Progenitor cell of endocrine pancreas (in vitro differentiated cells): ENCODE measurements around the gene LCA5L. TPM values are rescaled to one million over a fixed set of nuclear protein-coding genes. Genes with fewer than 3 reads are reported as not detected.
"Not testable (repeated sequence)": the region's sequence is repeated elsewhere in the genome, so short reads cannot be mapped to it uniquely, and the experiment has no call there.

Source experiments
- DNase-seq: peaks from one replicate; pipeline ENCODE4 v3.0.0; 2021; ENCODE audit warnings: low spot score; ENCODE audit not compliant: unreplicated experiment
- H3K27ac Mint-ChIP-seq: 2 replicates; pipeline ENCODE4 v1.8.0; 2021; ENCODE audit warnings: mild to moderate bottlenecking, moderate library complexity, mixed read lengths
- H3K27me3 Mint-ChIP-seq: 2 replicates; pipeline ENCODE4 v1.8.0; 2021; ENCODE audit warnings: mixed read lengths
- H3K36me3 Mint-ChIP-seq: 2 replicates; pipeline ENCODE4 v1.8.0; 2022; ENCODE audit warnings: mixed read lengths; ENCODE audit not compliant: insufficient read depth
- H3K4me1 Mint-ChIP-seq: 2 replicates; pipeline ENCODE4 v1.8.0; 2021; ENCODE audit warnings: low read depth, mixed read lengths
- H3K4me3 Mint-ChIP-seq: 2 replicates; pipeline ENCODE4 v1.8.0; 2021; ENCODE audit warnings: low read depth, mild to moderate bottlenecking, moderate library complexity, mixed read lengths
- H3K9me3 Mint-ChIP-seq: 2 replicates; pipeline ENCODE4 v1.8.0; 2021; ENCODE audit warnings: low read depth, mixed read lengths
- CTCF ChIP-seq: fragments of 200-600 bp; sonication (generic); IDR thresholded peaks from one replicate; pipeline ENCODE4 v1.5.0; 2021; ENCODE audit warnings: antibody characterized with exemption, mild to moderate bottlenecking; ENCODE audit not compliant: unreplicated experiment
- total RNA-seq: library from RNA; stranded (reverse); gene quantifications from 2 replicates; pipeline ENCODE4 v1.2.1, GENCODE V29; 2021

The LCA5L gene
- total RNA-seq, 1 donor from 2014 or later, result 1.3 TPM

DNA sequence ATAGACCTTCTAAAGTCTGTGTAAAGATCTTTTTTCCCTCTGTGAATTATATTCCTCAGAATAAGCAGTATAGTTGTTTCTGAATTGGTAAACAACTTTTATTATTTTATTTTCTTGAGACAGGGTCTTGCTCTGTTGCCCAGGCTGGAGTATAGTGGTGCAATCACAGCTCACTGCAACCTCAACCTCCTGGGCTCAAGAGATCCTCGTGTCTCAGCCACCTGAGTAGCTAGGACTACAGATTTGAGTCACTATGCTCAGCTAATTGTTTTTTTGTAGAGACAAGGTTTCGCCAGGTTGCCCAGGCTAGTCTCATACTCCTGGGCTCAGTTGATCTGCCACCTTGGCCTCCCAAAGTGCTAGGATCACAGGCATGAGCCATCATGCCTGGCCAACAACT lies 70.1 kb downstream of the LCA5L start:
- Mint-ChIP-seq H3K4me3 (no peak overlapping the region), H3K4me1 (no peaks in the 10 kb centered on the region), H3K36me3 (no peaks in the 10 kb centered on the region), H3K27me3 (peaks cover 7% of the 10 kb centered on the region), H3K9me3 (no peaks in the 10 kb centered on the region), H3K27ac (no peak overlapping the region)
- DNase-seq, result no peak
- TF ChIP-seq CTCF, result no peak

DNA sequence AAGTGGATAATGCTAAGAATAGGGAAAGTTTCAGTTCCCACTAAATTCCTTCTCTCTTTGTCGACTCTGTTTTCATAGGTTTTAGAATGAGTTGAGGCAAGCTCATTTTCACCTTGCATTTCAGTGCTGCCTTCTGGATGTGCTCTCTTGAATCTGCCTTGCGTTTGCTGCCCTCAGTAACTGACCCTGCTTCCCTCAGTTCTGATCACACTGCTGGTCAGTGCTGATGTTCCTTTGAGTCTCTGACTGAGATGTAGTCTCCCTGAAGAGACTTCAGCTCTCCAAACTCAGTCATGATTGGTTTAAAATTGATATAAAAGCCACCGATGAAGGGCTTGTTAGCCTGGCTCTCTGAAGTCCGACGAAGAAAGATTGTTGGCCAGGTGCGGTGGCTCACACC lies 71.5 kb downstream of the LCA5L start:
- H3K27me3 Mint-ChIP-seq, result peaks cover 9% of the 10 kb centered on the region

GRCh38 chr21:39373634-39374033 lies 71.9 kb downstream of the LCA5L start:
- Mint-ChIP-seq H3K9me3 (no peaks in the 10 kb centered on the region), H3K4me3 (no peak overlapping the region), H3K36me3 (no peaks in the 10 kb centered on the region), H3K4me1 (no peaks in the 10 kb centered on the region), H3K27ac (no peak overlapping the region), H3K27me3 (peaks cover 9% of the 10 kb centered on the region)
- no peak for DNase-seq
- TF ChIP-seq CTCF, result peak; percentile 24

More for the DNA sequence above, 71.5 kb downstream of the LCA5L start:
- Mint-ChIP-seq H3K27ac (no peak overlapping the region), H3K36me3 (no peaks in the 10 kb centered on the region), H3K4me1 (no peaks in the 10 kb centered on the region), H3K4me3 (no peak overlapping the region), H3K9me3 (no peaks in the 10 kb centered on the region)
- DNase-seq, result no peak
- TF ChIP-seq CTCF, result no peak

- H3K9me3 Mint-ChIP-seq, H3K27ac Mint-ChIP-seq, H3K36me3 Mint-ChIP-seq, H3K4me1 Mint-ChIP-seq, H3K27me3 Mint-ChIP-seq, H3K4me3 Mint-ChIP-seq, DNase-seq: not testable (repeated sequence)
Observed at GRCh38 chr21:39369896-39370288, 75.7 kb downstream of the LCA5L start.

- H3K27me3 Mint-ChIP-seq, result peaks cover 3% of the 10 kb centered on the region
- H3K36me3 Mint-ChIP-seq, result no peaks in the 10 kb centered on the region
- no peak overlapping the region for H3K27ac Mint-ChIP-seq
- DNase-seq, result no peak
- H3K4me3 Mint-ChIP-seq, result no peak overlapping the region
- H3K4me1 Mint-ChIP-seq, result no peaks in the 10 kb centered on the region
- peaks cover 7% of the 10 kb centered on the region for H3K9me3 Mint-ChIP-seq
- TF ChIP-seq CTCF, result no peak
Observed at GRCh38 chr21:39367783-39368182, 77.8 kb downstream of the LCA5L start.

DNA sequence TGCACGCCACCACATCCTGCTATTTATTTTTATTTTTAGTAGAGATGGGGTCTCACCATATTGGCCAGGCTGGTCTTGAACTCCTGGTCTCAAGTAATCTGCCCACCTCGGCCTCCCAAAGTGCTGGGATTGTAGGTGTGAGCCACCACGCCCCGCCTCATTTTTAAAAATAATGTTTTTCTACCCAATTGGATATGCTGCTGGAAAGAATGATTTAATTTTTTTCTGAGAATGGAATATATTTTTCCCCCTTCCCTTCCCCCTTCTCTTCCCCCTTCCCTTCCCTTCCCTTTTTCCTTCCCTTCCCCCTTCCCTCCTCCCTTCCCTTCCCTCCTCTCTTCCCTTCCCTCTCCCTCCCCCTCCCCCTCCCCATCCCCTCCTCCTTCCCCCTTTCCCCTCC lies 79.0 kb downstream of the LCA5L start:
- no peak for DNase-seq
- H3K27ac Mint-ChIP-seq, result no peak overlapping the region
- H3K4me3 Mint-ChIP-seq, result no peak overlapping the region
- no peaks in the 10 kb centered on the region for H3K36me3 Mint-ChIP-seq
- H3K4me1 Mint-ChIP-seq, result no peaks in the 10 kb centered on the region
- peaks cover 3% of the 10 kb centered on the region for H3K27me3 Mint-ChIP-seq
- peaks cover 7% of the 10 kb centered on the region for H3K9me3 Mint-ChIP-seq
- no peak for TF ChIP-seq CTCF
